ENCODE results near the gene SIAE. TPM values are rescaled to one million over a fixed set of nuclear protein-coding genes. Genes with fewer than 3 reads are reported as not detected.

Gene SIAE
- total and polyA plus RNA-seq, 2 of the 8 experiments (the other 6 are each of a cell fraction or from before 2014, with no cell fraction given), result 2.3 to 3.7 TPM

- H2BK5ac ChIP-seq (ENCODE audit: low read depth, low read length), result no peak overlapping the region
- H3K27me3 ChIP-seq (replicated peaks in 1 of 4; ENCODE audit: control insufficient read depth in 3 of 4, extremely low read depth in 1 of 4, insufficient read depth in 3 of 4, low read length in 3 of 4), result peaks cover 42 to 75% (median 67%) of the 10 kb centered on the region in 4 experiments
- FAIRE-seq (no peak), DNase-seq (ENCODE audit: low read depth in 1 of 2, low spot score in 2 of 2) (no peak)
- H4K5ac ChIP-seq (ENCODE audit: insufficient read length, low read depth, low read length), result no peak overlapping the region
- 86% methylated on average over 6 of the region's 6 CpGs; no CpG with 5 or more reads in 1 of the 2 experiments for WGBS, 2 experiments (ENCODE audit: extremely low coverage in 1 of 2, insufficient coverage in 1 of 2, insufficient read length in 1 of 2, insufficient replicate concordance in 2 of 2, low coverage in 1 of 2, low lambda C conversion rate in 2 of 2, missing lambda C conversion rate in 1 of 2)
- H2BK15ac ChIP-seq (ENCODE audit: low read length), result no peak overlapping the region
- H3K56ac ChIP-seq (replicated peaks; ENCODE audit: insufficient read length, low read depth, low read length), result no peak overlapping the region
- no peak overlapping the region for H3K9ac ChIP-seq (replicated peaks in 1 of 4; ENCODE audit: extremely low read depth in 1 of 4, low read depth in 3 of 4, low read length in 3 of 4)
- peaks cover 8% of the 10 kb centered on the region for H3K23me2 ChIP-seq (ENCODE audit: low read depth, low read length)
- peaks cover 8 to 17% (median 15%) of the 10 kb centered on the region in 4 experiments for H3K4me1 ChIP-seq (replicated peaks in 1 of 4; ENCODE audit: control insufficient read depth in 3 of 4, insufficient read depth in 4 of 4, low read length in 3 of 4)
- no peak overlapping the region for H3K4ac ChIP-seq (replicated peaks; ENCODE audit: insufficient read length, low read depth, low read length)
- H4K8ac ChIP-seq (ENCODE audit: extremely low read depth, insufficient read depth, low read length), result no peak overlapping the region
- H3K9me3 ChIP-seq (ENCODE audit: insufficient read depth in 2 of 2, low read depth in 1 of 2, low read length in 1 of 2), result no peaks in the 10 kb centered on the region
- H3K79me1 ChIP-seq (ENCODE audit: low read depth, low read length), result no peaks in the 10 kb centered on the region
- no peak overlapping the region for H3K23ac ChIP-seq (ENCODE audit: insufficient read length)
- H3K14ac ChIP-seq (ENCODE audit: insufficient read length), result no peak overlapping the region
- H3K4me2 ChIP-seq (ENCODE audit: insufficient read depth in 1 of 2, low read depth in 2 of 2, low read length in 2 of 2), result no peak overlapping the region
- H3K27ac ChIP-seq (ENCODE audit: low read depth, low read length), result no peak overlapping the region
- CTCF ChIA-PET (ENCODE audit: partially characterized antibody), result interaction anchor here (4.1 kb wide), 1 partner anchor 22 kb away, joined by 20 read pairs; no protein-coding TSS in a partner anchor
- no peak overlapping the region for H2AK5ac ChIP-seq (ENCODE audit: low read depth, low read length)
- H3K4me3 ChIP-seq (ENCODE audit: extremely low read depth in 1 of 4, insufficient read depth in 2 of 4, low read depth in 3 of 4, low read length in 4 of 4), result no peak overlapping the region
- peaks cover 0 to 2% of the 10 kb centered on the region in 2 experiments for H4K20me1 ChIP-seq (replicated peaks in 1 of 2; ENCODE audit: control insufficient read depth in 1 of 2, insufficient read depth in 2 of 2, low read length in 2 of 2)
- H3K18ac ChIP-seq (ENCODE audit: extremely low read depth, low read length), result no peak overlapping the region
- H3K79me2 ChIP-seq (ENCODE audit: control insufficient read depth in 1 of 2, insufficient read depth in 2 of 2, low read length in 2 of 2), result no peaks in the 10 kb centered on the region
- H2BK120ac ChIP-seq (replicated peaks; ENCODE audit: low read depth, low read length), result no peak overlapping the region
- no peak overlapping the region for H2BK20ac ChIP-seq (ENCODE audit: low read length)
- no peaks in the 10 kb centered on the region for H3K36me3 ChIP-seq (ENCODE audit: control insufficient read depth in 2 of 4, insufficient read depth in 4 of 4, low read length in 3 of 4)
- no peak overlapping the region for H2BK12ac ChIP-seq (ENCODE audit: low read depth, low read length)
- H4K91ac ChIP-seq (replicated peaks; ENCODE audit: insufficient read length, low read length), result no peak overlapping the region
- H2AFZ ChIP-seq (ENCODE audit: low read length), result no peak overlapping the region
- POLR2A ChIA-PET (ENCODE audit: partially characterized antibody), result no interaction called here
- TF ChIP-seq FOSL1 (IDR thresholded peaks at IDR 0.05; ENCODE audit: insufficient read depth, low read depth, low read length), result no peak
Measured at GRCh38 chr11:124722176-124722575, 48.6 kb upstream of the SIAE start.
